ENCODE data around the gene PDRG1.
"Not testable (repeated sequence)": the region's sequence is repeated elsewhere in the genome, so short reads cannot be mapped to it uniquely, and the experiment has no call there.

PDRG1 gene

DNA sequence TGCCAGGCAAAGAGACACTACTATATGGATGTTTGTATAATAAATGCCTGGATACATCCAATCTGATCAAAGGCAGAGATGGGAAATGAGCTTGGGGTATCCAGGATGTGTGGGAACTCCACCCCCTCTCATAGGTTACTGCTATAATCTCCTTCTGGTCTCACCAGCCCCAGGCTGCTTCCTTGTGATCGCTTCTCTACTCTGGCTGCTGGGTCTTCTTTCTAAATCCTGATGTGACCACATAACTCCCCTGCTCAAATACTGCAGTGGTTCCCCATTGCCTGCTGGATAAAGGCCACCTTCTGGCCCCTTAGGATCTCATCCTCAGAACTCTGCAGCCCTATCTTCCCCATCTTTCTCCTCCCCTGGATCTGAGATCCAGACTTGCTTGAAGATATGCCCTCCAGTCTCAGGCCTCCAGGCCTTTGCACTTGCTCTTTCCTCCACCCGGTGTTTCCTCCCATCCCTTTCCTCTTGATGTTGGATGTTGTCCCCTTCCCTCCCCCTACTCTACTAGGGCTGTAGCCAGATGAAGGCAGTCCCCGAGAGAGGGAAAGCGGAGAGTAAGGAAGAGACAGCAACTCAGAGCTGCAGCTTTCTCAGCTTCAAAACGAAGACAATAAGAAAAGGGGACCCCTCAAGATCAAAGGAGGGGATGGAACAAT, 15.3 kb upstream of the PDRG1 start:
- DNase-seq = no peak

DNA sequence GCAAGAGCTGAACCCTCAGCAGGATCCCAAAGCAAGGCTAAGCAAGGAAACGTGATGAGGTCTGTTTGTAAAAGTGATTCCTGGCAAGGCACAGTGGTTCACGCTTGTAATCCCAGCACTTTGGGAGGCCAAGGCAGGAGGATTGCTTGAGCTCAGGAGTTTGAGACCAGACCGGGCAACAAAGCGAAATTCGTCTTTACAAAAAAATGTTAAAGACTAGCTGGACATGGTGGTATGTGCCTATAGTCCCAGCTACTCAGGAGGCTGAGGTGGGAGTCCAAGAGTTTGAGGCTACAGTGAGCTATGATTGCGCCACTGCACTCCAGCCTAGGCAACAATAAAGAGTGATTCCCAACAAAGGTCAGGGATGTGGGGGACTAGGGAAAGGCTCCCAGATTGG, 12.0 kb upstream of the PDRG1 start:
- DNase-seq = no peak

DNA sequence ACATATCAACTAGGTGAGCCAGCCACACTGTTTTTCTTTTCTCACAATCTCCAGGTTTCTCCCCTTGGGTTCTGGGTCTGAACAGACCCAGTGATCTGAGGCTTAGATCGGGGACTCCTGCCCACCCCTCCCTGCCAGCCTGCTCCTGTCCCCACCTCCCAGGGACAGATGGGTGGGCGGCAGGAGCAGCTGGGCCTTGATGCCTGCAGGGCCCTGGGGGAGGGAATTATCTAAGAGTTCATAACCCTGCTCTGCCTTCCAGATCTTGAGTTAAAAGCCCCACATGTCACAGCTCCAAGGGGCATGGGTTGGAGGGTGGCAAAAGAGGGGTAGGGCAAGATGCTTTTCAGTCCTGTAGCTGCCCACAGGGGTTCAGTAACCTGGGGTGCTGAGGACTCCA, 10.9 kb upstream of the PDRG1 start:
- no peak for DNase-seq

DNA sequence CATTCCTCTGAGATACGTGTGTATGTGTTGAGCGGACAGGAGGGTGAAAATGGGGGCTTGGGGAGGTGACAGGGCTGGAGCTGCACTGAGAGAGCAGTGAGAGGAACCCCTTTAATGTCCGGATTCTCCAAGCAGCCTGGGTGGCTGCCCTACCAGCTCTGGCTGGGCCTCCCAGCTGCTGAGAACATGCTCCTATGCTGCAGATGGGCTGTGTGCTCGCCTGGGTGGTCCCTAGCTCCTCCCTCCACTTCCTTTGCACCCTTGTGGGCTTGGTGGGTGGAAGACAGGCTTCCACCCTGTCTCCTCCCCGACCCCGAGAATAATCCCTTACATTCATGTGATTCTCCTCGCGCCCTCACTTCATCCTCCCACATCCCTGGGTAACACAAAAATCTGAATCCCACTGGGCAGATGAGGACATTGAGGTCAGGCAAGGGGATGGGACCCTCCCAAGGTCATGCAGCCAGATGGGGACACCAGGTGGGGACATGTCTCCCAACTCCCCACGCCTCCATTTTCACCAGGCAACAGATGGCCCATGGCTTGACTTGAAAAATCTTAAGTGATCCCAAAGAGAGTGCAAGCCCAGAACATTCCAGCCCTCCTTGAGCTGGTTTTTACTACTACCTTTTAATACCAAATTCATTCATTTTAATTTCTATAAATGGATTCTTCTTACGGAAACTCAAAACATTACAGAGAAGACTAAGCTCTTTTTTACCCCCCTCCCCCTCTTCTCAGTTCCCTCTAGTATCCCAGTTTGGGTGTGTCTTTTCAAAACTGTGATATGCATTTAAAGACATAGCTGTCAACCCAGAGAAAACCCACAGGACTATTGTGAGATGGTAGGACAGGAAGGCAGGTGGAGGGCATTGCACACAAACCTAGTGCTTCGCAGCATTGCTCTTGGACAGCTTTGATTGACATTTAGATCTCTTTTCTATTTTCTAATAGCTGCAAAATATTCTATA, 5.0 kb upstream of the PDRG1 start:
- no peak for DNase-seq

DNA sequence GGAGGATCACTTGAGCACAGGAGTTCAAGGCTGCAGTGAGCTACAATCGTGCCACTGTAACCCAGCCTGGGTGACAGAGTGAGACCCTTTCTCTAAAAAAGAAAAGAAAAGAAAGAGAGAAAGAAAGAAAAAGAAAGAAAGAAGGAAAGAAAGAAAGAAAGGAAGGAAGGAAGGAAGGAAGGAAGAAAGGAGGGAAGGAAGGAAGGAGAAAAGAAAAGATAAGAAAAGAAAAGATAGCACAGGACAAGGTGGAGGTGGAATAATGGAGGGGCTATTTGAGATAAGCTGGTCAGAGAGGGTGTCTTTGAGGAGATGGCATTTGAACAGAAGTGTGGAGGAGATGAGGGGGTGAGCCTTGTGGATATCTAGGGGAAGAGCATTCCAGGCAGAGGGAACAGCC, 2.7 kb upstream of the PDRG1 start:
- DNase-seq = no peak

DNA sequence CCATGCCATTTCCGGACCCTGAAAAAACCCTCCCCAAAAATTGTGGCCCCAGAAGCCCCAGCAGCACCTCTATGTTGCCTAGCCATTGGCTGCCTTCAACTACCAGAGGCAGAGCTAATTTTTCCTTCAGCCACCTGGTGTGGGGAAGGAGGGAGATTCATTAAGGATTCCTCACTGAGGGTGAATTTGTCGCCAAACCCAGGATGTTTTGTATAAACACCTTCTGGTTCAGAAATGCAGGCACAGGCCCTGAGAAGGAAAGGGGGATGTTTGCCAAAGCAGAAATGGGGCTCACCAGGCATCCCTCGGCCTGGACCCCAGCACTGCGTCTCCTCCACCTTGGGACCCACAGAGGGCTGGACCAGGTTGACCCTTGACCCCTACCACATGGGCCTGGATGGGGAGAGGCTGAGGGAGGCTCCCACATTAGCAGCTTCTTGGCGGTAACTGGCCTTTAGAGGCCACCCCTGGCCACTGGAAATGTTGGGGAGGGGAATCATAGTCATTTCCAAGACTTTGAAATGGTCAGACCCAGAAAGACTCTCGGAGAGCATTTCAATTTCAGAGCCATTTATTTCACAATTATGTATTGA, 1.8 kb upstream of the PDRG1 start:
- DNase-seq = no peak

DNA sequence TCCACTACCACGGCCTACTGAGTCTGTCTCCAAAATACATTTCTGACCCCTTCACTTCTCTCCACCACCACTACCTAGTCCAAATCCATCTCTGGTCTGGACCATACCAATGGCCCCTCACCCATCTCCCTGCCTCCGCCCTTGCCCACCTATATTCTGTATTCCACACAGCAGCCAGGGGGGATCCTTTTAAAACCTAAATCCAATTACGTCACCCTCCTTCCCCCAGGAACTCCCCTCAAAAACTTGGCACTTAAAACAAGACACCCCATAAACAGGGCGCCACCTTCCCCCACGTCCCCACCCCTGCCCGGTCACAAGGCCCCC, 680 bp downstream of the PDRG1 start:
- no peak for DNase-seq

DNA sequence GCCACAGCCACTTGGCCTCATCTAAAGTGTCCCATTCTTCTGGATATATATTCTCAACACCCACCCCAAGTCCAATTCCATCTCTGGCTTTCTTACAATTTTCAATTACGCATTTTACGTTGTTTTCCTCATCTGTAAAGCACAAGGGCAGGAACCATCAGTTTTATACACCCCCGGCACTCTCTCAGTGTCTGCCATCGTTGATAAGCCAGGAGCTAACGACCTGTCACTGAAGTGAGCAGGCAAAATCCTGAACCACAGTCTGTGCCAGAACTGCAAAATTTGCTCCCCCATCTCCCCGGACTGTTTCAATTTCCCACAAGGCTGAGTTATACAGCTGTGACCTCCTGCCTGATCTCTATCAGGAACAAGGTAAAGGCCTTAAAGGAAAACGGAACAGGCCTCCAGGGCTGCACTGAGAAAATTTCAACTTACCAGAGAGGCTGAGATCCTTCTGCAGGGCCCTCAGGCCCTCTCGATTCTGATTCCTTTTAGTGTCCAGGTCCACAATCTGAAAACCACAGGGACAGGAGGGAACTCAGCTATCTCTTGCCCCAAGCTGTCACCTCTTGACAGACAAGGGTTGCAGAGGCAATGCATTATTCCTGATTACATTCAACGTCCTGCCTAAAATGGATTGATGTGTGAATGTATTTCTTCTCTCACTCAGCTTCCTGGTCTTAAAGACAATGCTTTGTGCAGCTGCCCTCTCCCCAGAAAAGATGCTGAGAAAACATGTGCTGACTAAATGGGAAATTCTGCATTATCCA, 1.8 kb downstream of the PDRG1 start:
- no peak for DNase-seq

DNA sequence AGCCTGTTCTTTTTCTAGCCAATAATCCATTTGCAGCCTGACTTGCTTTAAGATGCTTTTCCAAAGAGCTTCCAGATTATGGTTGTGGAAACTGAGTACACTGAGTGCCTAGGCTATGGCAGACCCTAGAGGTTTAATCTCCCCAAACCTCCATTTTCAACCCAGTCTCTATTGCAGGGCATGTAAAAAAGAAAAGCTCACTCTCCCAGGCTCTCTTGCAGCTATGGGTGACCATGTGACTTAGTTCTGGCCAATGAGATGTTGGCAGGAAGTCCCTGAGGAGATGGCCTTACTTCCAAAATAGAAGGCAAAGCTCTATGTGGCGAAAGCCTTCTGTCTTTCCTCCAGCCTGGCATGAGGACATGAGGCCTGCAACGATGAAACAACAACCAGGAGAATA, 3.8 kb downstream of the PDRG1 start:
- DNase-seq = no peak

DNA sequence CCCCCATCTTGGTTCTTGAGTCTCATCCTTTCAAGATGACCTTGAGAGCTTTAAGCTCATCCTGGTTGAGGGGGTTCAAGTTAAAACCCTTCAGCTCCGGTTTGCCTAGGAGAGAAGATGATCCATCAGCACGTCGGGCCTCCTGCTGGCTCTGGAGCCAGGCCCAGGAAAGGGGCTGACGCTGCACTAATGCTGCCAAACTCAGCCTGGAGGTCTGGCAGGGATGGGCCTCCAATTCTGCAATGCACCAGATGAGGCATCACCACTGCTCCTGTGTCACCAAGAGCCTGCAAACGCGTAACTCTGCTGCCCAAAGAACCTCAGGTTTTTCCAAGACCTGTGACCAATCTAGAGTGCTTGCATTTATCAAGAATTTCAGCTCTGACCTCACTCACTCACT, 6.1 kb downstream of the PDRG1 start:
- no peak for DNase-seq

DNA sequence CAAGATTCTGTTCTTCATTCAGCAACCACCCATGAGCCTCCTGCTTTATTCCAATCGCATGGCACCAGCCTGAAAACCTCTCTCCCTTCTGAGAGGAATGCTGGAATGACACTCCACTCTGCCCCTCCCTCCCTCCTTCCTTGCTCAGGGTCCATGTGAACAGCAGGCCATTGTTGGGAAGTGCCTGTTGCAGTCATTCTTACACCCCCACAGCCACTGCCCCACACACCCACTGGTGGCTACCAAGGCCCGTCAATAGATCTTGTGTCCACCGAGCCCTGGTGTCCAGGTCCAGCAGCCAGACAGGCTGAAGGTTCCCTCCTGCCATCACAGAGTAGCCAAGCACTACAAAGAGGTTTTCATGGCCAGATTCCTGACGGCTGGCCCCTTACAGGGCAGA, 6.5 kb downstream of the PDRG1 start:
- no peak for DNase-seq

DNA sequence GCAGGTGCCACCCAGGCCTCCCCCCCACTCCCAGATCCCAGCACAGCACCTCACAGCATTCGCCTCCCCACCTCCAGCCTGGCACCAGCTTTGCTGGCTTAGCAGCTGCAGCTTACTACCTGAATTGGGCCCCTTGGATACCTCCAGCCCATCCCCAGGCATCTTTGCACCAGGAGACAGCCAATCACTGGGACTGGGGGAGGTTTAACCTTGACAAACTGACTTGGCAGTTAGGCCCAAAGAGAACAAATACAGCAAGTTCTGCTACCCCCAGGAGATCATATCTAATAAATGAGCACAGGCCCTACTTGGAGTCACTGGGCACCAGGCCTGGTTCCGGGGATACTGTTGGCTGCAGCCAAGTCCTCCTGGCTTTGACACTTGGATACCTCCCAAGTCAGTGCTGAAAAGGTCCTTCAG, 8.8 kb downstream of the PDRG1 start:
- DNase-seq = no peak

DNA sequence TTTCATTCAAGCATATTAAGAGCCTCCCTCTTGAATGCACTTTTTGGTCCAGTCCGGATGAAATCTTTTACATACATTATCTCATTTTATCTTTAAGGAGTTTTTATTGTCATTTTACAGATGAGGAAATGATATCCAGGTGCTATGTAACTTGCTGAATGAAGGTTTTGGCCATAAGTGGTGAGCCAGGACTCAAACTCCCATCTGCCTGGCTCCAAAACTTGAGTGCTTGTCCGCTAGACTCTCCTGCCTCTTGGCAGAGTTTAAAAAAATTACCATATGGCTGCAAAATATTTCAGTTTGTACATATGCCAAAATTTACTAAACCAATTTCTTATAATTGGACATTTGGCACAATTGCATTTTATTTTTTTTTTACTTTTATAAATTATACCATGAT, 12.2 kb downstream of the PDRG1 start:
- DNase-seq = no peak

DNA sequence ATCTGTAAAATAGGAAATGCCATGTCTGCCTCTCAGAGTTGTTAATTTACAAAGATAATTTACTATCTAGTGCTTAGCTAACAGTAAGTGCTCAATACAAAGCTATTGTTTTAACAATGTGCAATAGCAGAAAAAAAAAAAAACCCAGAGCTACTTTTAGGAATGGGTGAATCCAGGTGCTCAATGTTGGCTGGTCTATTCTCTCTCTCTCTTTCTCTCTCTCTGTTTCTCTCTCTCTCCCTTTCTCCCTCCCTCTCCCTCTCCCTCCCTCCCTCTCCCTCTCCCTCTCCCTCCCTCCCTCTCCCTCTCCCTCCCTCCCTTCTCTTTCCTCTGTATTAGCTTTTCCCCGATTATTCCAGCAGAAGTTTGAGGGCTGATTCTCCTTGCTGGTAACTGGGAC, 14.0 kb downstream of the PDRG1 start:
- no peak for DNase-seq

DNA sequence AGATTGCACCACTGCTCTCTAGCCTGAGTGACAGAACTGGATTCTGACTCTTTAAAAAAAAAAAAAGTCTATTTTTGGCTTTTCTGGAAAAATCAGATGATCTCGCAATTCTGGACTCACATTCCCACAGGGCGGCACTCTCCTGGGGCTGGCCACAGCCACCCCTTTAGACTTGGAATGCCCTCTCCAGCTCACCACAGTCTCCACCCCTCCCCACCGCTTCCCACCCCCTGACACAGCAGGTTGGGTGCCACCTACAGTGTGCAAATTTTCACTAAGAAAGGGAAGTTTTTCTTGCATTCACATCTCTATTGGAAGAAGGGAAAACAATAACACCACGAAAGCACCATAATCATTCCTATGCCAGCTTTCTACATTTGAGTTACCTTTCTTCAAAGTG, 15.4 kb downstream of the PDRG1 start:
- DNase-seq = no peak

DNA sequence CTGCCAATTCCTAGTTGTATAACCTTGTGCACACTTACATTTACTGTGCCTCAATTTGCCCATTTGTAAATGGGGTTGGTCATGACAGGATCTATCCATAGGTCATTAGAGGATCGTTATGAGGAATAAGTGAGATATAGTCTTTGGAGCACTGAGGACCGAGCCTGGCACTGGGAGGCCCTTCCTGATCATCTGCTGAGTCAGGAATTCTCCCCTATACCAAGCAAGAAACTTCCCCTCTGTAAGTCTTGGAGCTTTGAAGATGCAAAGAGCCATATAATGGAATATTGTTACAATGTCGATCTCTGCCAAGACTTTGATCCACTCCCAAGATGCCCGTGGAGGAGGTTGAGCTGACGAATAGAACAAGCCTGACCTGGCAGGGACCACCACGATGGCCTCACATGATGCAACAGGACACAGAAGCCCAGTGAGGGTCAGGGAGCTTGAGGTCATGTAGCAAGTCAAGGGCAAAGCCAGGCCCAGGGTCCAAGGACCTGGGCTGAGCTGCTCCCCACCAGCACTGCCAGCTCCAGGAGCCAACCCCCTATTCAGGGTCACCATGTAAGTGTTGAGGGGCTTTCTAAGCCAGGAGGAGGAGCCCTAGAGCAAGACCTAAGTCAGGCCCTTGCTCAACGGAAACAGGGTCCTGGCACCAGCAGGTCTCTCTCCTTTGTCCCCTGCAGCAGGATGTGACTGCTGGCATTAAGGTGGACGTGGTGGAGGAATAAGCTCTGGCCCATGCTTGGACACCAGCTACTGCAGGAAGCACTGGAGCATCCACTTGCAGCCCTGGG, 16.7 kb downstream of the PDRG1 start:
- no peak for DNase-seq

DNA sequence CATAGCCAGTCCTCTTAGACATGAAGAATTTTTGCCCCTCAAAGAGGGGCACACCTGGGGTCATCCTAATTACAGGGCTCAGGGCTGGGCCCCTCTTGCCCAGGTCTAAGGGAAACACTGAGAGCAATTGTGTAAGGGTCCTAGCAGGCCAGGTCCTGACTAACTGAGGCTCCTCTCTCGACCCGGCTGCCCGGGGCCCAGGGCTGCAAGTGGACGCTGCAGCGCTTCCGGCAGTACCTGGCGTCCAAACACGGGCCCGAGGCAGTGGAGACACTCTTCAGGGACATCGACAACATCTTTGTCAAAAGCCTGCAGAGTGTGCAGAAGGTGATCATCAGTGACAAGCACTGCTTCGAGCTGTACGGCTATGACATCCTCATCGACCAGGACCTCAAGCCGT, 17.4 kb downstream of the PDRG1 start:
- no peak for DNase-seq

DNA sequence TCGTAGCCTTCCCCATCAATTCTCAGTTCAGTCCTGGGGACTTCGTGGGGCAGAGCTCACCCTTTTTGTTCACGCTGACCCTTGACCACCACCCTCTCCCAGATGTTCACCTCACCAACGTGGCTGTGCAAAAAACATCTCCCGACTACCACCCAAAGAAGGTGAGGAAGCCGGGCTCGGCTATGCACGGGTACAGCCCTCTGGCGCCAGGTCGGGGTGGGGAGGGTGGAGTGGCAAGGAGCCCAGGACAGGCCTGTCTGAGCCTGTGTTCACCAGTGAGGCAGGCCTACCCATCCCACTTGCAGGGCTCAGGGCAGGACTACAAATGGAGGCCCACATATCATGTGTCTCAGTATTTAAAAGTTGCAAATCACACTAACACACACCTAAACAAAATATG, 18.1 kb downstream of the PDRG1 start:
- no peak for DNase-seq

DNA sequence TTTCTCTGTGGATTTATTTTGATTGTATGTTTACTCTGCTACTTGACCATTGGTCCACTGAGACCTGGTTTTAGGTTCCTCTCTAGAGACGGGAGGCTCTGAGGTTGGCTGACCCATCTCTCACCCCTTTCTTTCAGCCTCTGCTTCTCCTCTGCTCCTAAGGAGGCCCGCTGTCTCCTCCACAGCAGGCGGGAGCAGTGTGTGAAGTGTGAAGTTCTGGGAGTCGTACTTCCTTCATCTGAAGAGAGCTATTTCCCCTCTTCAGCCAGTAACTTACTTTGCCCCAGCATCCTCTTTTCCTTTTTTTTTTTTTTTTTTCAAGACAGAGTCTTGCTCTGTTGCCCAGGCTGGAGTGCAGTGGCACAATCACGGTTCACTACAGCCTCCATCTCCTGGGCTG, 21.1 kb downstream of the PDRG1 start:
- DNase-seq = no peak

DNA sequence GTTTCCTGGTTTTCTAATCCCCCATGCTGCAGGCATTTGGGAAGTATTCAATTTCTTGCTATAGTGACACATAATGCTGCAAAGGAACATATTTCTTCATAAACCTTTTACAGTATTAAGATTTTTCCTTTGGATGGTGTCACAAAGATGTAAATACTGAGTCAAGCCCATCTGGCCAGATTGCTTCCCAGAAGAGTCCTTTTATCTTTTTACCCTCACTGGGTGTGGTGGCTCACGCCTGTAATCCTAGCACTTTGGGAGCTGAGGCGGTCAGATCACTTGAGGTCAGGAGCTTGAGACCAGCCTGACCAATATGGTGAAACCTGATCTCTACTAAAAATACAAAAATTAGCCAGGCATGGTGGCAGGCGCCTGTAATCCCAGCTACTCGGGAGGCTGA, 22.2 kb downstream of the PDRG1 start:
- DNase-seq = not testable (repeated sequence)

DNA sequence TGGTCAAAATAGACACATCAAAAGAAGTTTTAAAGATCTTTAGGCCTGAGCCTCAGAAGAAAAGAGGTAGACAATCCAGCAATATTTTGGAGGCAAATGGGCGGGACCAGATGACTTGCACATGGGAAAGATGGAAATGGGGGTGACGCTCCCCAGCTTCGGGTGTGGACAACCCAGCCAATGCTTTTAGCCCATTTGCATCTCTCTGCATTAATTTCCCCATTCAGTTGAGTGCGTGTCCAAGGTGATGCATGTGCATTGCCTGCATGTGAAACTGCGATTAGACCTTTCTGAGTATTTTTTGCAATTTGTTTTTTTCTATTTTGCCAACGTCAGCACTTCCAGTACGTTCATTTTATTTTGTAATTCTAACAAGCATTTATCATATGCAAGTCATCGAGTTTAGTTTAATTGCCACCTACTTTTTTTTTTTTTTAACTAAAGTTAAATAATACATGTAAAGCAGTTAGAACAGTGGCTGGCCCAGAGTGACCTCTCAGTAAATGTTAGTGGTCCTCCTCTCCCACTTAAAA, 24.2 kb downstream of the PDRG1 start:
- DNase-seq = no peak

DNA sequence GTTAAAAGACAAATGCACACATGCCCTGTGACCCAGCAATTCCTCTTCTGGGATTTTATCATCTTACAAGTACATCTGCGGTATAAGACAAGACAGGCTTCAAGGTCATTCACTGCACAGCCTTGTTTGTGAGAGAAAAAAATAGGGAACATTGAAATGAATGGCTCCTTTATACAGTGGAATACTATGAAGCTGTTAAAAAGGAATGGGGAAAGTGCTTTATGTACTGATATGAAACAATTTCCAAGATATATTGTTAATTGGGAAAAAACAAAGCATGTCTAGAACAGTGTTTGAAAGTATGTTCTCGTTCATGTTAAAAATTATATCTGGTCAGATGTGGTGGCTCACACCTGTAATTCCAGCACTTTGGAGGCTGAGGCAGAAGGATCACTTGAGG, 25.4 kb downstream of the PDRG1 start:
- DNase-seq = no peak

Data from activated CD8-positive, alpha-beta memory T cell treated with anti-CD3 and anti-CD28 coated beads, Interleukin-2, amount 50 U/mL, for 48 hours (primary cell).